HL-60 (cell line): ENCODE measurements around the gene CYRIA.
A peak's percentile ranks its signal among the peaks of the same experiment; 100 is the strongest.

Experiments used
- DNase-seq, 2 experiments: peaks; one replicate each; pipeline ENCODE4 v3.0.0-alpha.2; 2010 to 2020; ENCODE audit warnings: low read depth in 1 of 2, low spot score in 1 of 2
- H3K27ac ChIP-seq: fragments of 250-450 bp; sonication (Bioruptor Pico); replicated peaks from 2 replicates; pipeline ENCODE4 v1.5.1; 2020; ENCODE audit warnings: mild to moderate bottlenecking, moderate library complexity
- H3K27me3 ChIP-seq: fragments of 250-450 bp; sonication (Bioruptor Pico); 2 replicates; pipeline ENCODE4 v1.5.1; 2021; ENCODE audit warnings: mild to moderate bottlenecking, moderate library complexity; ENCODE audit not compliant: insufficient read depth, poor library complexity, severe bottlenecking
- H3K4me3 ChIP-seq: replicated peaks from 2 replicates; pipeline ENCODE4 v1.5.1; 2011; ENCODE audit warnings: mild to moderate bottlenecking, control low read depth, low read length; ENCODE audit not compliant: insufficient read depth
- GABPA ChIP-seq: IDR thresholded peaks from 2 replicates; pipeline ENCODE4 v1.6.1; 2012; ENCODE audit warnings: low read depth
- POLR2AphosphoS5 ChIP-seq: IDR thresholded peaks from 2 replicates; pipeline ENCODE4 v1.6.1; 2012; ENCODE audit warnings: low read depth
- SPI1 ChIP-seq: IDR thresholded peaks from 2 replicates; pipeline ENCODE4 v1.6.1; 2012; ENCODE audit warnings: low read depth, mild to moderate bottlenecking, borderline replicate concordance
- TF ChIP-seq, protein P1 (sequence below): IDR thresholded peaks from 2 replicates; pipeline ENCODE4 v1.6.1; 2012; ENCODE audit warnings: low read depth; ENCODE audit not compliant: insufficient replicate concordance
- TF ChIP-seq, protein P2 (sequence below): IDR thresholded peaks from one replicate; pipeline ENCODE4 v1.5.1; 2011; ENCODE audit warnings: low read length, control low read depth, inconsistent platforms; ENCODE audit not compliant: insufficient read depth

Gene CYRIA

DNA sequence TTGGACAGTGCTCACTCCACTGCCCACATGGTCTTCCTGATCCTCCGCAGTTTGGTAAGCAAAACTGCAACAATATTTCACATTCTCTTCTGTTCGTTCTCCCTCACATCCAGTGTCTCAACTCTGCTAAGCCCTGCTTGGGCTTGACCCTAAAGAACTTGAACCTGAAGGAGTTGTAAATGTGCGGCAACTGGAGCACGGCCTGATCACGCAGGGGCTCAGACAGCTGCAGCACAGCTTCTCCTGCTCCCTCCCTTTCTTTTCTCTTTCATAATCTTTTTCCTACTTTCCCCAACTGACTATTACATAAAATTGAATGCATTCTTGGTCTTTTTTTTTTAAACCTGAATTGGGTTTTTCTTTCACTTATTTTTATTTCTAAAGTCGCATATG, 10.2 kb downstream of the CYRIA start:
- Histone ChIP-seq H3K4me3 (no peak overlapping the region), H3K27me3 (no peaks in the 10 kb centered on the region), H3K27ac (peak overlapping the region; percentile 58)
- TF ChIP-seq, protein P1, sequence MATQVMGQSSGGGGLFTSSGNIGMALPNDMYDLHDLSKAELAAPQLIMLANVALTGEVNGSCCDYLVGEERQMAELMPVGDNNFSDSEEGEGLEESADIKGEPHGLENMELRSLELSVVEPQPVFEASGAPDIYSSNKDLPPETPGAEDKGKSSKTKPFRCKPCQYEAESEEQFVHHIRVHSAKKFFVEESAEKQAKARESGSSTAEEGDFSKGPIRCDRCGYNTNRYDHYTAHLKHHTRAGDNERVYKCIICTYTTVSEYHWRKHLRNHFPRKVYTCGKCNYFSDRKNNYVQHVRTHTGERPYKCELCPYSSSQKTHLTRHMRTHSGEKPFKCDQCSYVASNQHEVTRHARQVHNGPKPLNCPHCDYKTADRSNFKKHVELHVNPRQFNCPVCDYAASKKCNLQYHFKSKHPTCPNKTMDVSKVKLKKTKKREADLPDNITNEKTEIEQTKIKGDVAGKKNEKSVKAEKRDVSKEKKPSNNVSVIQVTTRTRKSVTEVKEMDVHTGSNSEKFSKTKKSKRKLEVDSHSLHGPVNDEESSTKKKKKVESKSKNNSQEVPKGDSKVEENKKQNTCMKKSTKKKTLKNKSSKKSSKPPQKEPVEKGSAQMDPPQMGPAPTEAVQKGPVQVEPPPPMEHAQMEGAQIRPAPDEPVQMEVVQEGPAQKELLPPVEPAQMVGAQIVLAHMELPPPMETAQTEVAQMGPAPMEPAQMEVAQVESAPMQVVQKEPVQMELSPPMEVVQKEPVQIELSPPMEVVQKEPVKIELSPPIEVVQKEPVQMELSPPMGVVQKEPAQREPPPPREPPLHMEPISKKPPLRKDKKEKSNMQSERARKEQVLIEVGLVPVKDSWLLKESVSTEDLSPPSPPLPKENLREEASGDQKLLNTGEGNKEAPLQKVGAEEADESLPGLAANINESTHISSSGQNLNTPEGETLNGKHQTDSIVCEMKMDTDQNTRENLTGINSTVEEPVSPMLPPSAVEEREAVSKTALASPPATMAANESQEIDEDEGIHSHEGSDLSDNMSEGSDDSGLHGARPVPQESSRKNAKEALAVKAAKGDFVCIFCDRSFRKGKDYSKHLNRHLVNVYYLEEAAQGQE: no peak
- no peak for TF ChIP-seq GABPA
- TF ChIP-seq POLR2AphosphoS5: no peak
- TF ChIP-seq SPI1: no peak
- TF ChIP-seq, protein P2, sequence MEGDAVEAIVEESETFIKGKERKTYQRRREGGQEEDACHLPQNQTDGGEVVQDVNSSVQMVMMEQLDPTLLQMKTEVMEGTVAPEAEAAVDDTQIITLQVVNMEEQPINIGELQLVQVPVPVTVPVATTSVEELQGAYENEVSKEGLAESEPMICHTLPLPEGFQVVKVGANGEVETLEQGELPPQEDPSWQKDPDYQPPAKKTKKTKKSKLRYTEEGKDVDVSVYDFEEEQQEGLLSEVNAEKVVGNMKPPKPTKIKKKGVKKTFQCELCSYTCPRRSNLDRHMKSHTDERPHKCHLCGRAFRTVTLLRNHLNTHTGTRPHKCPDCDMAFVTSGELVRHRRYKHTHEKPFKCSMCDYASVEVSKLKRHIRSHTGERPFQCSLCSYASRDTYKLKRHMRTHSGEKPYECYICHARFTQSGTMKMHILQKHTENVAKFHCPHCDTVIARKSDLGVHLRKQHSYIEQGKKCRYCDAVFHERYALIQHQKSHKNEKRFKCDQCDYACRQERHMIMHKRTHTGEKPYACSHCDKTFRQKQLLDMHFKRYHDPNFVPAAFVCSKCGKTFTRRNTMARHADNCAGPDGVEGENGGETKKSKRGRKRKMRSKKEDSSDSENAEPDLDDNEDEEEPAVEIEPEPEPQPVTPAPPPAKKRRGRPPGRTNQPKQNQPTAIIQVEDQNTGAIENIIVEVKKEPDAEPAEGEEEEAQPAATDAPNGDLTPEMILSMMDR: no peak
- no peak for DNase-seq

DNA sequence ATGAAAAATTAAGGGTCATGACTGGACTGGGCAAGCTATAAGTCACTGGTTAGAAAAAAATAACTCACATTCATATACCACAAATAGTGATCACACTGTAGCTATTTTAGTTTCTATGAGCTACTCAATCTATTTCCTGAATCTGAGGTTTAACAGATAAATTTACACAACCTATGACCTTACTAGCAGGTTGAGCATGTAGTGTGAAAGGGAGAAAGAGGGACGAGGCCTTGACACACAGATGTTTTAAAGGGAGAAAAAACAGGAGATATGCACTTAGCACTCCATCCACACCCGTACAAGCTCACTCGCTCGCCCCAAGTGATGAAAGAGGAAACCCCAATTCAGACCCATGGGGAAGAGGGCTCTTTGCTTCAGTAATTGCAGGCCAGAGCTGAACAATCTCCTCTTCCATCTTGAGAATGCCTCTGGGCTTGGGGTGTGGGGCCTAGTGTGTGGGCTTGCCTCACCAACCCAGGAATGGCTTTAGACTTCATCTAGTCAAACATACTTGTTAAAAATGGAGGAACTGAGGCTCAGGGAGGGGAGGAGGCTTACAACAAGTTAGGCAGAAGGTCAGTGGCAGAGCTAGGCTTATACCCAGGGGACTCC, 10.7 kb downstream of the CYRIA start:
- peak in 1 of 2 experiments; percentile 66 for DNase-seq
- TF ChIP-seq, protein P2: no peak
- TF ChIP-seq, protein P1: no peak
- TF ChIP-seq SPI1 (peak; percentile 11; the same call in 1 of the 2 replicates), GABPA (no peak), POLR2AphosphoS5 (no peak)
- no peak overlapping the region for H3K4me3 ChIP-seq
- H3K27me3 ChIP-seq: no peaks in the 10 kb centered on the region
- peak overlapping the region; percentile 58 for H3K27ac ChIP-seq

DNA sequence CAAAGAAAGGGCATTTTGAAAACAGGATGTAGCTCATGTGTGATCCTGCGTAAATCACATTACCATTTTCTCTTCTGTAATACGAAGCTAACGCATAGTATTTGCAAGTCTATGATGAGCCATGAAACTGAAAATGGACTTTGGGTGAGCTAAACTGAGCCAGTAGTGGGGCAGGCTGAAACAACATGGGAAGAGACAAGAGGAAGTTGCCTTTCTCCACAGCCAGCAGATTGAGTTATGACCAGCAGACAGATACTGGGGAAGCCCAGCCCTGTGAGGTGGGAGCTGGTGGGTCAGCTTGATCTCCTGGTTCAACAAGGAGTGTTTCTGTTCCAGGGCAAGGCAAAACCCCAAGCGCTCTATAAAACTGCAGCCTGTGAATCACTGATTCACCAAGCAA, 11.8 kb downstream of the CYRIA start:
- DNase-seq: no peak

More for the DNA sequence above, 11.8 kb downstream of the CYRIA start:
- Histone ChIP-seq H3K27me3 (no peaks in the 10 kb centered on the region), H3K27ac (no peak overlapping the region), H3K4me3 (no peak overlapping the region)
- TF ChIP-seq, protein P2: no peak
- TF ChIP-seq SPI1: 0 out of 2 replicates have a peak, but pooled peaks have one; percentile 12
